Sigmoid colon (tissue), 4 donors: ENCODE data around the gene GRIK4.

Source experiments
- EP300 ChIP-seq, 4 donors: sonication (generic); formaldehyde crosslinking; IDR thresholded peaks; one replicate each; pipeline ENCODE4 v1.6.1; 2017; ENCODE audit warnings: antibody characterized with exemption in 4 of 4
- POLR2A ChIP-seq, 2 donors: fragments of 450-650 bp; IDR thresholded peaks; one replicate each; pipeline ENCODE4 v1.6.1; 2016; ENCODE audit warnings: antibody characterized with exemption in 2 of 2, mild to moderate bottlenecking in 2 of 2, moderate library complexity in 2 of 2
- POLR2AphosphoS5 ChIP-seq, 4 donors: sonication (generic); formaldehyde crosslinking; IDR thresholded peaks; one replicate each; pipeline ENCODE4 v1.6.1; 2017; ENCODE audit warnings: antibody characterized with exemption in 4 of 4
- TF ChIP-seq, protein P1 (sequence below), 4 experiments: fragments of 450-650 bp in 3 of 4; fragments of 200-600 bp in 1 of 4; IDR thresholded peaks; one replicate each; pipeline ENCODE4 v1.5.1; 2016 to 2019; ENCODE audit warnings: antibody characterized with exemption in 4 of 4, mild to moderate bottlenecking in 3 of 4, moderate library complexity in 2 of 4

DNA sequence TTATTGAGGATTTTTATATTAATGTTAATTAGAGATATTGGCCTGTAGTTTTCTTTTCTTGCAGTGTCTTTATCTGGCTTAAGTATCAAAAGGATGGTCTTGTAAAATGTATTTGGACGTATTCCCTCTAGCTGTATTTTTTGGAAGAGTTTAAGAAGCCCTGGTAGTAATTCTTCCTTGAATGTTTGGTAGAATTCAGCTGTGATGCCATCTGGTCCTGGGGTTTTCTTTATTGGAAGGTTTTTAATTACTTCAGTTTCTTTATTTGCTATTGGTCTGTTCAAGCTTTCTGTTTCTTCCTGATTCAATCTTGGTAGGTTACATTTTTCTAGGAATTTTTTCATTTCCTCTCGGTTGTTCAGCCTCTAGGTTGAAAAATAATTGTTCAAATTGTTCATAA lies 257.4 kb downstream of the GRIK4 start:
- no peak for TF ChIP-seq POLR2AphosphoS5 (IDR thresholded peaks at IDR 0.05)
- TF ChIP-seq, protein P1, sequence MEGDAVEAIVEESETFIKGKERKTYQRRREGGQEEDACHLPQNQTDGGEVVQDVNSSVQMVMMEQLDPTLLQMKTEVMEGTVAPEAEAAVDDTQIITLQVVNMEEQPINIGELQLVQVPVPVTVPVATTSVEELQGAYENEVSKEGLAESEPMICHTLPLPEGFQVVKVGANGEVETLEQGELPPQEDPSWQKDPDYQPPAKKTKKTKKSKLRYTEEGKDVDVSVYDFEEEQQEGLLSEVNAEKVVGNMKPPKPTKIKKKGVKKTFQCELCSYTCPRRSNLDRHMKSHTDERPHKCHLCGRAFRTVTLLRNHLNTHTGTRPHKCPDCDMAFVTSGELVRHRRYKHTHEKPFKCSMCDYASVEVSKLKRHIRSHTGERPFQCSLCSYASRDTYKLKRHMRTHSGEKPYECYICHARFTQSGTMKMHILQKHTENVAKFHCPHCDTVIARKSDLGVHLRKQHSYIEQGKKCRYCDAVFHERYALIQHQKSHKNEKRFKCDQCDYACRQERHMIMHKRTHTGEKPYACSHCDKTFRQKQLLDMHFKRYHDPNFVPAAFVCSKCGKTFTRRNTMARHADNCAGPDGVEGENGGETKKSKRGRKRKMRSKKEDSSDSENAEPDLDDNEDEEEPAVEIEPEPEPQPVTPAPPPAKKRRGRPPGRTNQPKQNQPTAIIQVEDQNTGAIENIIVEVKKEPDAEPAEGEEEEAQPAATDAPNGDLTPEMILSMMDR (IDR thresholded peaks at IDR 0.05), result no peak
- no peak for TF ChIP-seq POLR2A (IDR thresholded peaks at IDR 0.05)
- no peak for TF ChIP-seq EP300 (IDR thresholded peaks at IDR 0.05)
